Measurements from ENCODE around the gene GRHL3.

GRCh38 chr1:24336075-24336474 is 16.9 kb downstream of the GRHL3 start:
- TF ChIP-seq CTCF (IDR thresholded peaks at IDR 0.05) (no peak), JUN (CRISPR knock-in tag; IDR thresholded peaks at IDR 0.05) (no peak), FOXJ3 (CRISPR knock-in tag; IDR thresholded peaks at IDR 0.05; ENCODE audit: borderline replicate concordance) (no peak), RELA (CRISPR knock-in tag; IDR thresholded peaks at IDR 0.05; ENCODE audit: borderline replicate concordance) (no peak), ZNF263 (CRISPR knock-in tag; IDR thresholded peaks at IDR 0.05; ENCODE audit: low read depth) (no peak), MAX (CRISPR knock-in tag; IDR thresholded peaks at IDR 0.05) (no peak), ZNF232 (CRISPR knock-in tag; IDR thresholded peaks at IDR 0.05) (no peak), ATF1 (CRISPR knock-in tag; IDR thresholded peaks at IDR 0.05) (no peak), NR1H2 (CRISPR knock-in tag; IDR thresholded peaks at IDR 0.05) (no peak)
